ENCODE measurements around the gene LIF.

The LIF gene

DNA sequence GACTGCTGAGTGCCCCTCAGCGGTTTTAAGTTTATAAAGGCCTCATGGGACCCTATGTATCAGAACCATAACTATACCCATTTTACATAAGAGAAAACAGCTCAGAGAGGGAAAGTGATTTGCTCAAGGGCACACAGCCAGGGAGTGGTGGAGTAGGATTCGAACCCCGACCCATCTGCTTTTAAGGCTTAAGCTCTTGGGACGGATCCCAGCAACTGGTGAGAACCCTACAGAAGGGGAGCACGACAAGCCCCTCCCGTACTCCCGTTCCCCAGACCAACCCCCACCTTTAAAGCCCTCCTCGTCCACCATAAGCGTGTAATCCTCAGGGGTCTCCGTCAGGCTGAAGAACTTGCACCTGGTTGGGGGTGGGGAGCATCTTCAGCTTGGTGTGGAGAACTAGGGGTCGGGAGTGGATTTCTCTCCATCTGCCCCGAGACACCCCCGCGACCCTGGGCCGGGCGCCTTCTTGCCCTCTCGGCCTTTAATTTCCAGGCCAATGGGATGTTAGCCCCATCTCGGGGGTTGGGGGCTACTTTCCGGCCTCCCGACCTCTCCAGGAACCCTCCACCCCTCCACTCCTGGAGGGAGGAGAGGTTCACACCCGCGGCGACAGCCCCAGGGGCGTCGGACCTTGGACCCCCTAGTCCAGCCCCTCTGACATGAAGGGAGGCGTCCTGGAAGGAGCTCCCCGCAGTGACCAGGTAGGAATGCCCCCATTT is 42.0 kb upstream of the LIF start:
- TF ChIP-seq, protein P1, sequence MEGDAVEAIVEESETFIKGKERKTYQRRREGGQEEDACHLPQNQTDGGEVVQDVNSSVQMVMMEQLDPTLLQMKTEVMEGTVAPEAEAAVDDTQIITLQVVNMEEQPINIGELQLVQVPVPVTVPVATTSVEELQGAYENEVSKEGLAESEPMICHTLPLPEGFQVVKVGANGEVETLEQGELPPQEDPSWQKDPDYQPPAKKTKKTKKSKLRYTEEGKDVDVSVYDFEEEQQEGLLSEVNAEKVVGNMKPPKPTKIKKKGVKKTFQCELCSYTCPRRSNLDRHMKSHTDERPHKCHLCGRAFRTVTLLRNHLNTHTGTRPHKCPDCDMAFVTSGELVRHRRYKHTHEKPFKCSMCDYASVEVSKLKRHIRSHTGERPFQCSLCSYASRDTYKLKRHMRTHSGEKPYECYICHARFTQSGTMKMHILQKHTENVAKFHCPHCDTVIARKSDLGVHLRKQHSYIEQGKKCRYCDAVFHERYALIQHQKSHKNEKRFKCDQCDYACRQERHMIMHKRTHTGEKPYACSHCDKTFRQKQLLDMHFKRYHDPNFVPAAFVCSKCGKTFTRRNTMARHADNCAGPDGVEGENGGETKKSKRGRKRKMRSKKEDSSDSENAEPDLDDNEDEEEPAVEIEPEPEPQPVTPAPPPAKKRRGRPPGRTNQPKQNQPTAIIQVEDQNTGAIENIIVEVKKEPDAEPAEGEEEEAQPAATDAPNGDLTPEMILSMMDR (conservative IDR thresholded peaks at IDR 0.05; ENCODE audit: low read length): no peak
- no peak for DNase-seq (ENCODE audit: low read depth)

DNA sequence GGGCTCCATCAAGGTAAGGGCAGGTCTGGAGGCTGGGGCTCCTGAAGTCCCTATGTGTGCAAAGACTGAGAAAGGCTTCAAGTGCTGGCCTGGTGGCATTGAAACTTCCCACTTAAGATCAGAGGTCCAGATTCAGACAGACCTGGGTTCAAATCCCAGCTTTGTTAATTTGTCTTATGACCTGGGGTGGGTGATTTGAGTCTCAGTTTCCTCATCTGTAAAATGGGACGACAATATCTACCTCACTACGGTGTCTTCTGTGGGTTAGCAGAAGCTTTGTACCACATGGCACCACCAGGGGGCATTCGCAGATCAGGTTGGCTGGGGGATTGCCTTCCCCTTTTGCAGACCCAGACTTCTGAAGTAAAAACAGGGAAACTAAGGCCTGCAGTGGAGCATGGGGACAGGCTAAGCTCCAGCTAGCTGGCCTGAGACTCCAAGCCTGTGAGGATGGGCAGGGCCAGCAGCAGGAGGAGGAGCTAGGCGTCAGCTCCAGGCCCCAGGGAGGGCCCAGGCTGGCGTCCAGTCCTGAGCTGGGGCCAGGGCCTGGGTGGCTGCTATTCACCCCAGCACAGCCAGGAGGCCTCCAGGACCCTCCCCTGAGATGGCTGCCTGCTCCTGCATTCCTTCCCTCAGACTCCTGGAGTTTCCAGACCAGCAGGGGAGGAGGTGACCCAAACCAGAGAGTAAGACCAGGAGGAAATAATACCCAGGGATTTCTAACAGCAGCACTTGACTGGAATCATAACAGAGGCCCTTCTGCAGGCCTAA is 41.3 kb upstream of the LIF start:
- DNase-seq (ENCODE audit: low read depth): peak; percentile 93
- TF ChIP-seq, protein P1 (conservative IDR thresholded peaks at IDR 0.05; ENCODE audit: low read length): peak; percentile 67
- peak overlapping the region; percentile 84 for H3K4me3 ChIP-seq (ENCODE audit: low read length)

More for the DNA sequence above, 42.0 kb upstream of the LIF start:
- H3K4me3 ChIP-seq (ENCODE audit: low read length): peak overlapping the region; percentile 84

GRCh38 chr22:30286813-30287647 is 40.5 kb upstream of the LIF start:
- TF ChIP-seq, protein P1 (conservative IDR thresholded peaks at IDR 0.05; ENCODE audit: low read length): peak; percentile 69
- DNase-seq (ENCODE audit: low read depth): no peak
- H3K4me3 ChIP-seq (ENCODE audit: low read length): no peak overlapping the region

GRCh38 chr22:30286331-30286730 is 39.8 kb upstream of the LIF start:
- TF ChIP-seq, protein P1 (conservative IDR thresholded peaks at IDR 0.05; ENCODE audit: low read length): no peak
- DNase-seq (ENCODE audit: low read depth): no peak
- no peak overlapping the region for H3K4me3 ChIP-seq (ENCODE audit: low read length)

GRCh38 chr22:30285846-30286200 is 39.3 kb upstream of the LIF start:
- DNase-seq (ENCODE audit: low read depth): no peak
- TF ChIP-seq, protein P1 (conservative IDR thresholded peaks at IDR 0.05; ENCODE audit: low read length): no peak
- H3K4me3 ChIP-seq (ENCODE audit: low read length): no peak overlapping the region

- no peak overlapping the region for H3K4me3 ChIP-seq (ENCODE audit: low read length)
- TF ChIP-seq, protein P1 (conservative IDR thresholded peaks at IDR 0.05; ENCODE audit: low read length): no peak
- no peak for DNase-seq (ENCODE audit: low read depth)
Measured at GRCh38 chr22:30285176-30285845, 38.8 kb upstream of the LIF start.
